Activated CD4-positive, alpha-beta memory T cell treated with anti-CD3 and anti-CD28 coated beads for 36 hours (primary cell): Measurements from ENCODE around the gene RNGTT. TPM values are rescaled to one million over a fixed set of nuclear protein-coding genes. Genes with fewer than 3 reads are reported as not detected.
"Not testable (repeated sequence)": the region's sequence is repeated elsewhere in the genome, so short reads cannot be mapped to it uniquely, and the experiment has no call there.

ENCODE experiments used
- CTCF ChIA-PET: fragments of 350-600 bp; sonication (Branson Sonifier 250); formaldehyde crosslinking; loops from one replicate; lab custom pipeline; 2021; ENCODE audit warnings: antibody characterized with exemption, inconsistent platforms; lab: Charles Lee
- POLR2A ChIA-PET: fragments of 350-600 bp; sonication (Branson Sonifier 250); formaldehyde crosslinking; loops from one replicate; lab custom pipeline; 2021; ENCODE audit warnings: antibody characterized with exemption; lab: Charles Lee
- DNase-seq: peaks from one replicate; pipeline ENCODE4 v3.0.0-alpha.2; 2020
- H3K27ac Mint-ChIP-seq: one replicate; pipeline ENCODE4 v1.8.0; 2021; ENCODE audit warnings: mixed read lengths
- H3K27me3 Mint-ChIP-seq: one replicate; pipeline ENCODE4 v1.8.0; 2021; ENCODE audit warnings: mixed read lengths
- H3K36me3 Mint-ChIP-seq: one replicate; pipeline ENCODE4 v1.8.0; 2021; ENCODE audit warnings: mixed read lengths
- H3K4me1 Mint-ChIP-seq: one replicate; pipeline ENCODE4 v1.8.0; 2021; ENCODE audit warnings: low read depth, mixed read lengths
- H3K4me3 Mint-ChIP-seq: one replicate; pipeline ENCODE4 v1.8.0; 2021; ENCODE audit warnings: mild to moderate bottlenecking, mixed read lengths
- H3K9me3 Mint-ChIP-seq: one replicate; pipeline ENCODE4 v1.8.0; 2021; ENCODE audit warnings: mixed read lengths
- intact Hi-C: fragments of 100-400 bp; cut with micrococcal nuclease; formaldehyde crosslinking; loops from one replicate; pipeline ENCODE4 v1.15.1; 2023
- total RNA-seq, 2 experiments: library from RNA; stranded (reverse); gene quantifications; one replicate each; pipeline ENCODE4 v1.2.3, GENCODE V29; 2021

RNGTT gene
- total RNA-seq, 2 experiments from 2014 or later = 21.3 to 22.0 TPM

DNA sequence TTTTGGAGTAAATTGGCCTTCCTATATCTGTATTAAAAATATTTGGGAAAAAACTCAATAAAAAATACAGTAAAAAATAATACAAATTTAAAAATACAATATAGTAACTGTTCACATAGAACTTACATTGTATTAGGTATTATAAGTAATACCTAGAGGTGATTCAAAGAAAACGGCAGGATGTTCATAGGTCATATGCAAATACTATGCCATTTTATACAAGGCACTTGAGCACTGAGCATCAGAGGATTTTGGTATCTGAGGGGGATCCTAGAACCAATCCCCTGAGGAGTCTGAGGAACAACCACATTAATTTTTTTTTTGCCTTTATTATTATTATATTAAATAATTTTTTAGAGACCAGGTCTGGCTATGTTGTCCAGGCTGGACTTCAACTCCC, 41.7 kb downstream of the RNGTT start:
- H3K4me1 Mint-ChIP-seq = peaks cover 9% of the 10 kb centered on the region
- H3K9me3 Mint-ChIP-seq = no peaks in the 10 kb centered on the region
- intact Hi-C loops = no loop called here
- ChIA-PET POLR2A (no interaction called here), CTCF (no interaction called here)
- DNase-seq = no peak
- H3K4me3 Mint-ChIP-seq = no peak overlapping the region
- no peaks in the 10 kb centered on the region for H3K27me3 Mint-ChIP-seq
- H3K36me3 Mint-ChIP-seq = peaks cover 31% of the 10 kb centered on the region
- no peak overlapping the region for H3K27ac Mint-ChIP-seq

GRCh38 chr6:88920774-88921733, 42.4 kb downstream of the RNGTT start:
- intact Hi-C loops = no loop called here
- Mint-ChIP-seq H3K4me3 (no peak overlapping the region), H3K27me3 (no peaks in the 10 kb centered on the region), H3K27ac (no peak overlapping the region), H3K36me3 (peaks cover 30% of the 10 kb centered on the region), H3K9me3 (no peaks in the 10 kb centered on the region), H3K4me1 (peaks cover 10% of the 10 kb centered on the region)
- DNase-seq = no peak
- ChIA-PET POLR2A (no interaction called here), CTCF (interaction anchor here (0.7 kb wide), 1 partner anchor 54 kb away, joined by 3 read pairs; no protein-coding TSS in a partner anchor)

DNA sequence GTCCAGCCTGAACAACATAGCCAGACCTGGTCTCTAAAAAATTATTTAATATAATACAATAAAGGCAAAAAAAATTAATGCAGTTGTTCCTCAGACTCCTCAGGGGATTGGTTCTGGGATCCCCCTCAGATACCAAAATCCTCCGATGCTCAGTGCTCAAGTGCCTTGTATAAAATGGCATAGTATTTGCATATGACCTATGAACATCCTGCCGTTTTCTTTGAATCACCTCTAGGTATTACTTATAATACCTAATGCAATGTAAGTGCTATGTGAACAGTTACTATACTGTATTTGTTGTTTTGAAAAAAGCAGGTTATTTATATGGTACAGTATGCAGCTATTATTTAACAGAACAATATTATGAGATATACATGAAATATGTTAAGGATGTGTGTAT, 43.3 kb downstream of the RNGTT start:
- ChIA-PET CTCF (no interaction called here), POLR2A (no interaction called here)
- Mint-ChIP-seq H3K27ac (no peak overlapping the region), H3K4me3 (no peak overlapping the region), H3K27me3 (no peaks in the 10 kb centered on the region), H3K9me3 (peaks cover 3% of the 10 kb centered on the region), H3K36me3 (peaks cover 33% of the 10 kb centered on the region), H3K4me1 (peaks cover 10% of the 10 kb centered on the region)
- intact Hi-C loops = no loop called here
- no peak for DNase-seq

DNA sequence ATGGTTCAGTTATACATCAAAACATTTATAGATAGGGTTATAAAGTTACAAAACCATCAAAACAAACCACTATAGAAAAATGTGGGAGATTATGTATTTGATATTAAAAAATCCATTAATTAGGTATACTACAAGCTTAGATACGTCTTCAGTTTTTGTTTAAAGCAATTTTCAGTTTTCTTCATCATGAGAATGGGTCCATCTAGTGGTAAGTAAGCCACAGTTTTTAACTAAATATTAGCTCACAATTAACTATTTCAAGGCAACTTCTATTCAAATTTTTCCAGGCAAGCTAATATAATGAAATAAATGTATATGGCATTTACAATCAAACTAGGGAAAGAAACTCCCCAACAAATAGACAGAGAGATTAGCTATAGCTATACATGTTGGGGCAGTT, 44.4 kb downstream of the RNGTT start:
- no peak for DNase-seq
- H3K9me3 Mint-ChIP-seq = peaks cover 6% of the 10 kb centered on the region
- intact Hi-C loops = no loop called here
- H3K27ac Mint-ChIP-seq = no peak overlapping the region
- H3K36me3 Mint-ChIP-seq = peaks cover 29% of the 10 kb centered on the region
- H3K4me3 Mint-ChIP-seq = no peak overlapping the region
- H3K27me3 Mint-ChIP-seq = no peaks in the 10 kb centered on the region
- peaks cover 10% of the 10 kb centered on the region for H3K4me1 Mint-ChIP-seq
- ChIA-PET POLR2A (no interaction called here), CTCF (interaction anchor here (1.2 kb wide), 2 partner anchors 19 to 29 kb away, joined by 3 to 4 read pairs; no protein-coding TSS in a partner anchor)

- DNase-seq = no peak
- intact Hi-C loops = no loop called here
- H3K4me3 Mint-ChIP-seq = no peak overlapping the region
- peaks cover 24% of the 10 kb centered on the region for H3K4me1 Mint-ChIP-seq
- no peak overlapping the region for H3K27ac Mint-ChIP-seq
- no peaks in the 10 kb centered on the region for H3K27me3 Mint-ChIP-seq
- peaks cover 6% of the 10 kb centered on the region for H3K9me3 Mint-ChIP-seq
- CTCF ChIA-PET = no interaction called here
- POLR2A ChIA-PET = no interaction called here
- peaks cover 20% of the 10 kb centered on the region for H3K36me3 Mint-ChIP-seq
Measured at GRCh38 chr6:88916615-88917208, 46.7 kb downstream of the RNGTT start.

- peaks cover 6% of the 10 kb centered on the region for H3K9me3 Mint-ChIP-seq
- H3K4me3 Mint-ChIP-seq = no peak overlapping the region
- H3K4me1 Mint-ChIP-seq = peaks cover 34% of the 10 kb centered on the region
- H3K36me3 Mint-ChIP-seq = peaks cover 20% of the 10 kb centered on the region
- no peak for DNase-seq
- no peak overlapping the region for H3K27ac Mint-ChIP-seq
- intact Hi-C loops = no loop called here
- no peaks in the 10 kb centered on the region for H3K27me3 Mint-ChIP-seq
- CTCF ChIA-PET = no interaction called here
- POLR2A ChIA-PET = no interaction called here
Measured at GRCh38 chr6:88914895-88915598, 48.4 kb downstream of the RNGTT start.

- intact Hi-C loops = no loop called here
- Mint-ChIP-seq H3K4me1 (peaks cover 43% of the 10 kb centered on the region), H3K9me3 (peaks cover 6% of the 10 kb centered on the region), H3K4me3 (no peak overlapping the region), H3K27ac (no peak overlapping the region), H3K36me3 (peaks cover 20% of the 10 kb centered on the region), H3K27me3 (no peaks in the 10 kb centered on the region)
- POLR2A ChIA-PET = no interaction called here
- CTCF ChIA-PET = interaction anchor here (0.6 kb wide), 1 partner anchor 32 kb away, joined by 3 read pairs; no protein-coding TSS in a partner anchor
- no peak for DNase-seq
Measured at GRCh38 chr6:88914180-88914579, 49.2 kb downstream of the RNGTT start.

DNA sequence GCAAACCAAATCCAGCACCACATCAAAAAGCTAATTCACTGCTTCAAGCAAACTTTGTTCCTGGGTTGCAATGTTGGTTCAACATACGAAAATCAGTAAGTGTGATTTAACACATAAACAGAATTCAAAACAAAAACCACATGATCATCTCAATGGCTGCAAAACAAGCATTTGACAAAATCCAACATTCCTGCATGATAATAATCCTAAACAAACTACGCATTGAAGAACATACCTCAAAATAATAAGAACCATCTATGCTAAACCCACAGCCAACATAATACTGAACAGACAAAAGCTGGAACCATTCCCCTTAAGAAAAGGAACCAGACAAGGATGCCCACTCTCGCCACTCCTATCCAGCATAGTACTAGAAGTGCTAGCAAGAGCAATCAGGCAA, 49.9 kb downstream of the RNGTT start:
- H3K27me3 Mint-ChIP-seq = no peaks in the 10 kb centered on the region
- no peak overlapping the region for H3K27ac Mint-ChIP-seq
- intact Hi-C loops = no loop called here
- peaks cover 20% of the 10 kb centered on the region for H3K36me3 Mint-ChIP-seq
- ChIA-PET POLR2A (no interaction called here), CTCF (no interaction called here)
- H3K4me1 Mint-ChIP-seq = peaks cover 47% of the 10 kb centered on the region
- DNase-seq = no peak
- H3K4me3 Mint-ChIP-seq = no peak overlapping the region
- H3K9me3 Mint-ChIP-seq = peaks cover 6% of the 10 kb centered on the region

- Mint-ChIP-seq H3K27ac (no peak overlapping the region), H3K36me3 (peaks cover 20% of the 10 kb centered on the region), H3K4me3 (no peak overlapping the region), H3K27me3 (no peaks in the 10 kb centered on the region), H3K9me3 (peaks cover 6% of the 10 kb centered on the region), H3K4me1 (peaks cover 40% of the 10 kb centered on the region)
- POLR2A ChIA-PET = no interaction called here
- intact Hi-C loops = no loop called here
- no peak for DNase-seq
- CTCF ChIA-PET = no interaction called here
Measured at GRCh38 chr6:88910922-88911778, 52.3 kb downstream of the RNGTT start.

- no peak for DNase-seq
- H3K4me1 Mint-ChIP-seq = peaks cover 40% of the 10 kb centered on the region
- H3K9me3 Mint-ChIP-seq = no peaks in the 10 kb centered on the region
- no peak overlapping the region for H3K4me3 Mint-ChIP-seq
- no peaks in the 10 kb centered on the region for H3K27me3 Mint-ChIP-seq
- ChIA-PET CTCF (no interaction called here), POLR2A (no interaction called here)
- peaks cover 20% of the 10 kb centered on the region for H3K36me3 Mint-ChIP-seq
- intact Hi-C loops = no loop called here
- no peak overlapping the region for H3K27ac Mint-ChIP-seq
Measured at GRCh38 chr6:88908598-88909548, 54.5 kb downstream of the RNGTT start.

DNA sequence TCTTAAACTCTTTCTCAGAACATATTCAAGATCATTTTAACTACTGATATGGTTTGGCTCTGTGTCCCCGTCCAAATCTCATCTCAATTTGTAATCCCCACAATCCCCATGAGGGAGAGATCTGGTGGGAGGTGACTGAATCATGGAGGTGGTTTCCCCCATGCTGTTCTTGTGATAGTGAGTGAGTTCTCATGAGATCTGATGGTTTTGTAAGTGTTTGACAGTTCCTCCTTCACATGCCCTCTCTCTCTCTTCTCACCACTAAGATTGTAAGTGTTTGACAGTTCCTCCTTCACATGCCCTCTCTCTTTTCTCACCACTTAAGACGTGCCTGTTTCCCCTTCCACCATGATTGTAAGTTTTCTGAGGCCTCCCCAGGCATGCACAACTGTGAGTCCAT, 56.3 kb downstream of the RNGTT start:
- H3K27ac Mint-ChIP-seq, H3K27me3 Mint-ChIP-seq, H3K9me3 Mint-ChIP-seq, intact Hi-C loops, H3K4me3 Mint-ChIP-seq, DNase-seq, POLR2A ChIA-PET, CTCF ChIA-PET: not testable (repeated sequence)
- H3K36me3 Mint-ChIP-seq = peaks cover 23% of the 10 kb centered on the region
- peaks cover 26% of the 10 kb centered on the region for H3K4me1 Mint-ChIP-seq
